HEK293 (cell line): ENCODE measurements around the gene HMG20A.

Experiments used
- CTCF ChIP-seq: fragments of 450-650 bp; formaldehyde crosslinking; IDR thresholded peaks from 2 replicates; pipeline ENCODE4 v1.5.1; 2016; ENCODE audit warnings: missing biosample characterization, missing genetic modification characterization
- GLIS2 ChIP-seq: fragments of 450-650 bp; formaldehyde crosslinking; IDR thresholded peaks from 2 replicates; pipeline ENCODE4 v1.5.1; 2016; ENCODE audit warnings: missing biosample characterization, missing genetic modification characterization
- INSM2 ChIP-seq: fragments of 450-650 bp; formaldehyde crosslinking; IDR thresholded peaks from 2 replicates; pipeline ENCODE4 v1.5.1; 2016; ENCODE audit warnings: missing biosample characterization, missing genetic modification characterization
- MYNN ChIP-seq: fragments of 450-650 bp; formaldehyde crosslinking; IDR thresholded peaks from 2 replicates; pipeline ENCODE4 v1.5.1; 2016; ENCODE audit warnings: missing biosample characterization, missing genetic modification characterization, borderline replicate concordance
- ZFP3 ChIP-seq: fragments of 450-650 bp; formaldehyde crosslinking; IDR thresholded peaks from 2 replicates; pipeline ENCODE4 v1.5.1; 2016; ENCODE audit warnings: low read depth, missing biosample characterization, missing genetic modification characterization
- ZNF2 ChIP-seq: fragments of 450-650 bp; formaldehyde crosslinking; IDR thresholded peaks from 2 replicates; pipeline ENCODE4 v1.5.1; 2016; ENCODE audit warnings: missing biosample characterization, missing genetic modification characterization
- ZNF311 ChIP-seq: fragments of 450-650 bp; formaldehyde crosslinking; IDR thresholded peaks from 2 replicates; pipeline ENCODE4 v1.5.1; 2017; ENCODE audit warnings: missing biosample characterization, missing genetic modification characterization, borderline replicate concordance
- ZNF391 ChIP-seq: fragments of 450-650 bp; formaldehyde crosslinking; IDR thresholded peaks from 2 replicates; pipeline ENCODE4 v1.5.1; 2016; ENCODE audit warnings: low read depth, missing biosample characterization, missing genetic modification characterization, borderline replicate concordance
- ZNF404 ChIP-seq: fragments of 450-650 bp; formaldehyde crosslinking; IDR thresholded peaks from 2 replicates; pipeline ENCODE4 v1.5.1; 2017; ENCODE audit warnings: missing biosample characterization, missing genetic modification characterization
- ZNF624 ChIP-seq: fragments of 450-650 bp; formaldehyde crosslinking; IDR thresholded peaks from 2 replicates; pipeline ENCODE4 v1.5.1; 2017; ENCODE audit warnings: missing biosample characterization, missing genetic modification characterization
- ZNF677 ChIP-seq: fragments of 450-650 bp; IDR thresholded peaks from 2 replicates; pipeline ENCODE4 v1.5.0; 2018; ENCODE audit warnings: missing biosample characterization, mild to moderate bottlenecking, missing genetic modification characterization, moderate library complexity

- TF ChIP-seq ZNF624 (tag by site-specific recombination) (no peak), CTCF (tag by site-specific recombination) (no peak), ZNF677 (no peak), ZFP3 (no peak), INSM2 (no peak), ZNF404 (tag by site-specific recombination) (no peak), ZNF391 (tag by site-specific recombination) (no peak), MYNN (tag by site-specific recombination) (no peak), ZNF311 (tag by site-specific recombination) (no peak), ZNF2 (no peak), GLIS2 (tag by site-specific recombination) (no peak)
These were observed 83.6 kb downstream of the HMG20A start for GRCh38 chr15:77504306-77504705.
